Measurements from ENCODE around the gene NEMF. TPM values are rescaled to one million over a fixed set of nuclear protein-coding genes. Genes with fewer than 3 reads are reported as not detected.

Gene NEMF
- total RNA-seq, 1 experiment from 2014 or later: 50.1 TPM

DNA sequence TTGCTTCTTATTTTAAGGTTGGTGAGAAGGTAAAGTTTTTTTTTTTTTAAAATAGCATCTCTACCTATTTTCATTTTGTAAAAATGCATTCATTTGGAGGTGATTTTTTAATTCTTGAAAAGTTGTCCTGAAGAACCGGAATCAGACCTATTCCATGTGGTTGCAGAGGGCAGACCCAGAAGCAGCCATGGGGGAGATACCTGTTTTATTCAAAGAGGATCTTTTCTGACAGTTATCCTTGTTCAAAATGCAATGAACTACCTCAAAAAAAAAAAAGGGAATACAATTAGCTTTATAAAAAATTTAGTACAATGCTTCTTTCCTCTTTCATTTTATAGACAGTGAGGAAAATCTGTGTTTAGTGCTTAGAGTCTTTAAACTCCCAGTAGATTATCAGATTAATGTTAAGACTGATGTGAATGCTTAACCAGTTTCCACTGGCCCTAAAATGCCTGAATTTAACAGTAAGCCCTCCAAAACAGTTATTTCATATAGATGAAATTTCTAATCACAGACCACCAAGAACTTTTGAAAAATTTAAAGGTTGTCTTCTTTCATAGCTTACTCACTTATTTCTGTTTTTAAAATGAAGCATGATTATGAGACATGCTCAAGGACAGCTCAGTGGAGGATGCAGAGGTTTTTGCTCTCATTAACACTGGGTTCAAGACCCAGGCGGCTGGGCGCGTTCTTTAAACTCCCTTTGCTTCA lies 8.6 kb upstream of the NEMF start (continued):
- TF ChIP-seq, protein P1, sequence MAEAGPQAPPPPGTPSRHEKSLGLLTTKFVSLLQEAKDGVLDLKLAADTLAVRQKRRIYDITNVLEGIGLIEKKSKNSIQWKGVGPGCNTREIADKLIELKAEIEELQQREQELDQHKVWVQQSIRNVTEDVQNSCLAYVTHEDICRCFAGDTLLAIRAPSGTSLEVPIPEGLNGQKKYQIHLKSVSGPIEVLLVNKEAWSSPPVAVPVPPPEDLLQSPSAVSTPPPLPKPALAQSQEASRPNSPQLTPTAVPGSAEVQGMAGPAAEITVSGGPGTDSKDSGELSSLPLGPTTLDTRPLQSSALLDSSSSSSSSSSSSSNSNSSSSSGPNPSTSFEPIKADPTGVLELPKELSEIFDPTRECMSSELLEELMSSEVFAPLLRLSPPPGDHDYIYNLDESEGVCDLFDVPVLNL (CRISPR knock-in tag; IDR thresholded peaks at IDR 0.05; ENCODE audit: borderline replicate concordance, low read depth): no peak
- TF ChIP-seq ZNF396 (CRISPR knock-in tag; IDR thresholded peaks at IDR 0.05; ENCODE audit: borderline replicate concordance) (no peak), FOXJ3 (CRISPR knock-in tag; IDR thresholded peaks at IDR 0.05; ENCODE audit: borderline replicate concordance) (no peak), ETV6 (CRISPR knock-in tag; IDR thresholded peaks at IDR 0.05) (no peak), E2F5 (CRISPR knock-in tag; IDR thresholded peaks at IDR 0.05) (no peak), NR2C2 (CRISPR knock-in tag; IDR thresholded peaks at IDR 0.05) (no peak), OVOL2 (CRISPR knock-in tag; IDR thresholded peaks at IDR 0.05; ENCODE audit: borderline replicate concordance) (no peak), RORB (CRISPR knock-in tag; IDR thresholded peaks at IDR 0.05) (no peak)
- TF ChIP-seq, protein P2, sequence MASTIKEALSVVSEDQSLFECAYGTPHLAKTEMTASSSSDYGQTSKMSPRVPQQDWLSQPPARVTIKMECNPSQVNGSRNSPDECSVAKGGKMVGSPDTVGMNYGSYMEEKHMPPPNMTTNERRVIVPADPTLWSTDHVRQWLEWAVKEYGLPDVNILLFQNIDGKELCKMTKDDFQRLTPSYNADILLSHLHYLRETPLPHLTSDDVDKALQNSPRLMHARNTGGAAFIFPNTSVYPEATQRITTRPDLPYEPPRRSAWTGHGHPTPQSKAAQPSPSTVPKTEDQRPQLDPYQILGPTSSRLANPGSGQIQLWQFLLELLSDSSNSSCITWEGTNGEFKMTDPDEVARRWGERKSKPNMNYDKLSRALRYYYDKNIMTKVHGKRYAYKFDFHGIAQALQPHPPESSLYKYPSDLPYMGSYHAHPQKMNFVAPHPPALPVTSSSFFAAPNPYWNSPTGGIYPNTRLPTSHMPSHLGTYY (CRISPR knock-in tag; IDR thresholded peaks at IDR 0.05): no peak
- TF ChIP-seq, protein P3, sequence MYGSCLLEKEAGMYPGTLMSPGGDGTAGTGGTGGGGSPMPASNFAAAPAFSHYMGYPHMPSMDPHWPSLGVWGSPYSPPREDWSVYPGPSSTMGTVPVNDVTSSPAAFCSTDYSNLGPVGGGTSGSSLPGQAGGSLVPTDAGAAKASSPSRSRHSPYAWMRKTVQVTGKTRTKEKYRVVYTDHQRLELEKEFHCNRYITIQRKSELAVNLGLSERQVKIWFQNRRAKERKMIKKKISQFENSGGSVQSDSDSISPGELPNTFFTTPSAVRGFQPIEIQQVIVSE (CRISPR knock-in tag; IDR thresholded peaks at IDR 0.05; ENCODE audit: borderline replicate concordance): no peak

GRCh38 chr14:49858383-49858782 lies 5.8 kb upstream of the NEMF start:
- Mint-ChIP-seq H3K9me3 (no peaks in the 10 kb centered on the region), H3K4me1 (peaks cover 12% of the 10 kb centered on the region), H3K36me3 (no peaks in the 10 kb centered on the region), H3K27ac (no peak overlapping the region), H3K27me3 (ENCODE audit: low read depth) (peaks cover 3% of the 10 kb centered on the region; the same call in 1 of the 2 replicates), H3K4me3 (no peak overlapping the region)
- no peak for ATAC-seq
- no peak for DNase-seq (ENCODE audit: low spot score)
- ChIA-PET CTCF (interaction anchor here (0.7 kb wide), 2 partner anchors 13 to 773 kb away, joined by 4 to 6 read pairs; no protein-coding TSS in a partner anchor), POLR2A (no interaction called here)
- TF ChIP-seq, protein P4, sequence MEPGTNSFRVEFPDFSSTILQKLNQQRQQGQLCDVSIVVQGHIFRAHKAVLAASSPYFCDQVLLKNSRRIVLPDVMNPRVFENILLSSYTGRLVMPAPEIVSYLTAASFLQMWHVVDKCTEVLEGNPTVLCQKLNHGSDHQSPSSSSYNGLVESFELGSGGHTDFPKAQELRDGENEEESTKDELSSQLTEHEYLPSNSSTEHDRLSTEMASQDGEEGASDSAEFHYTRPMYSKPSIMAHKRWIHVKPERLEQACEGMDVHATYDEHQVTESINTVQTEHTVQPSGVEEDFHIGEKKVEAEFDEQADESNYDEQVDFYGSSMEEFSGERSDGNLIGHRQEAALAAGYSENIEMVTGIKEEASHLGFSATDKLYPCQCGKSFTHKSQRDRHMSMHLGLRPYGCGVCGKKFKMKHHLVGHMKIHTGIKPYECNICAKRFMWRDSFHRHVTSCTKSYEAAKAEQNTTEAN (CRISPR knock-in tag; IDR thresholded peaks at IDR 0.05): no peak
- TF ChIP-seq, protein P5, sequence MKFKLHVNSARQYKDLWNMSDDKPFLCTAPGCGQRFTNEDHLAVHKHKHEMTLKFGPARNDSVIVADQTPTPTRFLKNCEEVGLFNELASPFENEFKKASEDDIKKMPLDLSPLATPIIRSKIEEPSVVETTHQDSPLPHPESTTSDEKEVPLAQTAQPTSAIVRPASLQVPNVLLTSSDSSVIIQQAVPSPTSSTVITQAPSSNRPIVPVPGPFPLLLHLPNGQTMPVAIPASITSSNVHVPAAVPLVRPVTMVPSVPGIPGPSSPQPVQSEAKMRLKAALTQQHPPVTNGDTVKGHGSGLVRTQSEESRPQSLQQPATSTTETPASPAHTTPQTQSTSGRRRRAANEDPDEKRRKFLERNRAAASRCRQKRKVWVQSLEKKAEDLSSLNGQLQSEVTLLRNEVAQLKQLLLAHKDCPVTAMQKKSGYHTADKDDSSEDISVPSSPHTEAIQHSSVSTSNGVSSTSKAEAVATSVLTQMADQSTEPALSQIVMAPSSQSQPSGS (CRISPR knock-in tag; IDR thresholded peaks at IDR 0.05; ENCODE audit: borderline replicate concordance, low read depth): no peak
- TF ChIP-seq ATF3 (CRISPR knock-in tag; conservative IDR thresholded peaks at IDR 0.05): no peak
- no peak for TF ChIP-seq RELA (CRISPR knock-in tag; IDR thresholded peaks at IDR 0.05; ENCODE audit: borderline replicate concordance)
- TF ChIP-seq PRRX2 (CRISPR knock-in tag; IDR thresholded peaks at IDR 0.05): no peak
- TF ChIP-seq IRF2 (CRISPR knock-in tag; IDR thresholded peaks at IDR 0.05; ENCODE audit: borderline replicate concordance, low read depth): no peak
- no peak for TF ChIP-seq AFF4 (CRISPR knock-in tag; IDR thresholded peaks at IDR 0.05; ENCODE audit: borderline replicate concordance)
- TF ChIP-seq FOXK1 (CRISPR knock-in tag; IDR thresholded peaks at IDR 0.05): no peak
- no peak for TF ChIP-seq TCF7 (CRISPR knock-in tag; IDR thresholded peaks at IDR 0.05; ENCODE audit: low read depth)
- no peak for TF ChIP-seq JUN (CRISPR knock-in tag; IDR thresholded peaks at IDR 0.05)
- TF ChIP-seq MXD4 (CRISPR knock-in tag; IDR thresholded peaks at IDR 0.05; ENCODE audit: borderline replicate concordance): no peak
- TF ChIP-seq, protein P6, sequence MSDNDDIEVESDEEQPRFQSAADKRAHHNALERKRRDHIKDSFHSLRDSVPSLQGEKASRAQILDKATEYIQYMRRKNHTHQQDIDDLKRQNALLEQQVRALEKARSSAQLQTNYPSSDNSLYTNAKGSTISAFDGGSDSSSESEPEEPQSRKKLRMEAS (CRISPR knock-in tag; IDR thresholded peaks at IDR 0.05): no peak
- no peak for TF ChIP-seq SMAD4 (CRISPR knock-in tag; IDR thresholded peaks at IDR 0.05)
- no peak for TF ChIP-seq NFATC4 (CRISPR knock-in tag; IDR thresholded peaks at IDR 0.05)
- no peak for TF ChIP-seq ESRRA (CRISPR knock-in tag; IDR thresholded peaks at IDR 0.05; ENCODE audit: borderline replicate concordance)
- TF ChIP-seq JAZF1 (CRISPR knock-in tag; IDR thresholded peaks at IDR 0.05): no peak
